Measurements from ENCODE around the gene PIK3R5.
"Not testable (repeated sequence)": the region's sequence is repeated elsewhere in the genome, so short reads cannot be mapped to it uniquely, and the experiment has no call there.

The PIK3R5 gene, protein sequence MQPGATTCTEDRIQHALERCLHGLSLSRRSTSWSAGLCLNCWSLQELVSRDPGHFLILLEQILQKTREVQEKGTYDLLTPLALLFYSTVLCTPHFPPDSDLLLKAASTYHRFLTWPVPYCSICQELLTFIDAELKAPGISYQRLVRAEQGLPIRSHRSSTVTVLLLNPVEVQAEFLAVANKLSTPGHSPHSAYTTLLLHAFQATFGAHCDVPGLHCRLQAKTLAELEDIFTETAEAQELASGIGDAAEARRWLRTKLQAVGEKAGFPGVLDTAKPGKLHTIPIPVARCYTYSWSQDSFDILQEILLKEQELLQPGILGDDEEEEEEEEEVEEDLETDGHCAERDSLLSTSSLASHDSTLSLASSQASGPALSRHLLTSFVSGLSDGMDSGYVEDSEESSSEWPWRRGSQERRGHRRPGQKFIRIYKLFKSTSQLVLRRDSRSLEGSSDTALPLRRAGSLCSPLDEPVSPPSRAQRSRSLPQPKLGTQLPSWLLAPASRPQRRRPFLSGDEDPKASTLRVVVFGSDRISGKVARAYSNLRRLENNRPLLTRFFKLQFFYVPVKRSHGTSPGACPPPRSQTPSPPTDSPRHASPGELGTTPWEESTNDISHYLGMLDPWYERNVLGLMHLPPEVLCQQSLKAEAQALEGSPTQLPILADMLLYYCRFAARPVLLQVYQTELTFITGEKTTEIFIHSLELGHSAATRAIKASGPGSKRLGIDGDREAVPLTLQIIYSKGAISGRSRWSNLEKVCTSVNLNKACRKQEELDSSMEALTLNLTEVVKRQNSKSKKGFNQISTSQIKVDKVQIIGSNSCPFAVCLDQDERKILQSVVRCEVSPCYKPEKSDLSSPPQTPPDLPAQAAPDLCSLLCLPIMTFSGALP

DNA sequence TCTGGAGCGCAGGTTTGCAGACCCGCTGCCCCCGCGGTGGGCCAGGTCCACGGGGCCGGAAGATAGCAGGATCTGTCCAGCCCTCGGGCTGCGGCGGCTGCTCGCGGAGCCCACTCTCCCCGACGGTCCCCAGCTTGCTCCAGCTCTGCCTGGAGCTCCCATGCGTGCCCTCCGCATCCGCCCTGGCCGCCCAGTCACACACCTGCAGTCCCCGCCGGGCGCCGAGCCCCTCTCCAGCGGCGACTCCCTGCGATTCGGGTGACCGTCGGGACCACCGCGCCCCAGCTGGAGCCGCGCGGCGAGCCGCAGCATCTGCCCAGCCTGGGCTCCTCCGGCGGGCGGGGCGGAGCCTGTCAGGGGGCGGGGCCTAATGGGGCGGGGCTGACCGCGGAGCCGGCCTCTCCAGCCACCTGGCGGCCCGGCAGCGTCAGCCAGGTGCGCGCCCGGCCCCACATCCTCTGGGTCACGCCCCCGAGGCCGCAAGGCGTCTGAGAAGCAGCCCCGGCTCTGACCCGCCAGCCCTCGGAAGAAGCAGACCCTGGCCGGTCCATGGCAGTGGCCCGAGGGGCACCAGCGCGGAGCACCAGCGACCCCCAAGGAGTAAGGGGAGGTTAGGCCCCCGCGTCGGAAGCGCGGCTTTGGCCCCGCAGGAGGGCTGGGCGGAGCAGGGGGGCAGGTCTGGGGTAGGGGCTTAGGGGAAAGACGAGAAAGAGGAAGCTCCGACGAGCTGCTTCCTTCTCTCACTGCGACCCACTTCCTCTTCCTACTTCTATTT lies at the start of gene PIK3R5:
Gene PIK3R5, minus strand, starts transcription at position 314 of the 775 bp plus-strand sequence. CDS start 54,213 bp downstream, outside the sequence.
- peak; percentile 77 for DNase-seq (ENCODE audit: low read depth)

DNA sequence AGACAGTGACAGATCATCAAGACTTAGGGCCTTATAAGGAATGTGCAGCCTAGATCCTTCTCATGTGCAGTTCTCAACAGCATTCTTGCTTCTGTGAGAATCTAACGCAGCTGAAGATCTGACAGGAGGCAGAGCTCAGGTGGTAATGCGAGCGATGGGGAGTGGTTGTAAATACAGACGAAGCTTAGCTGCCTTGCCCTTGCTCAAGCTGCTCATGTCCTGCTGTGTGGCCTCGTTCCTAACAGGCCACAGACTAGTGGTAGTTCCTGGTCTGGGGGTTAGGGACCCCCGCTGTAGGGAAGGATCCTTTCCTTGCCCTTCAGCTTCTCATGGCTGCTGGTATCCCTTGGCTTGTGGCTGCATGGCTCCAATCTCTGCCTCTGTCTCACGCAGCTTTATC lies 45.5 kb upstream of the PIK3R5 start:
- DNase-seq (ENCODE audit: low read depth) = no peak

DNA sequence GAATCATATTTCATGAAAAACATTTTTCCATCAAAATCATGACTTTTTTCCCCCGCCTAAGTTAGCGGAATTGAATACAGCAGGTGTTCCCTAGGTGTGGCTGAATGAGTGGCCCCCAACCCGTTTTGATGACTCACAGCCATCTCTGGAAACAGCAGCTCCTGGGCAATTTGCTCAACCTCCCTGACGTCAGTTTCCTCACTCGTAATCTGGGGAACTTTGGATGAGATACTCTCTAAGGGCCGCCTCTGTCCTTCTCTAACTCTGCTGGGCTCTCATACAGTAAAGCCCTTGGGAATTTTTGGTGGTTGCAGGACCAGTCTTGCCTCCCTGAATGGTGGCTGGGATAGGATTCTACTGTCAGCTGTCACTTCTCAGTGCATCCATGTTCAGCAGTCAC lies 44.2 kb upstream of the PIK3R5 start:
- DNase-seq (ENCODE audit: low read depth) = no peak

DNA sequence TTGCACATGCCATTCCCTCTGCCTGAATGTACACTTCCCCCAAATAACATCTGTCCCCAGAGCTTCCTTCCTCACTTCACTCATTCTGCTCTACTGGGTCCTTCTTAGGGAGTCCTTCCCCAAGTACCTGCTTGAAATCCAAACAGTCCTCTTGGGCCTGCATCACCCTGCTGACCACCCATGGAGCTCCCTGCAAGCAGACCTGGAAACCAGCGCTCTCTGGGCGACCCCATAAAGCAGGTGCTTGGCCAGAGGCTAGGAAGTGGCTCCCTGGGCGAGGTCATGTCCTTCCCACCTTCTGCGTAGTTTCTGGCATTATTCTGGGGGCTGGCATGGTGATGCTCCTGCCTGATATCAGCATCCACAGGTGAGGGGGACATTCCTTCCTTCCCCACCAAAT lies 43.6 kb upstream of the PIK3R5 start:
- DNase-seq (ENCODE audit: low read depth) = no peak

DNA sequence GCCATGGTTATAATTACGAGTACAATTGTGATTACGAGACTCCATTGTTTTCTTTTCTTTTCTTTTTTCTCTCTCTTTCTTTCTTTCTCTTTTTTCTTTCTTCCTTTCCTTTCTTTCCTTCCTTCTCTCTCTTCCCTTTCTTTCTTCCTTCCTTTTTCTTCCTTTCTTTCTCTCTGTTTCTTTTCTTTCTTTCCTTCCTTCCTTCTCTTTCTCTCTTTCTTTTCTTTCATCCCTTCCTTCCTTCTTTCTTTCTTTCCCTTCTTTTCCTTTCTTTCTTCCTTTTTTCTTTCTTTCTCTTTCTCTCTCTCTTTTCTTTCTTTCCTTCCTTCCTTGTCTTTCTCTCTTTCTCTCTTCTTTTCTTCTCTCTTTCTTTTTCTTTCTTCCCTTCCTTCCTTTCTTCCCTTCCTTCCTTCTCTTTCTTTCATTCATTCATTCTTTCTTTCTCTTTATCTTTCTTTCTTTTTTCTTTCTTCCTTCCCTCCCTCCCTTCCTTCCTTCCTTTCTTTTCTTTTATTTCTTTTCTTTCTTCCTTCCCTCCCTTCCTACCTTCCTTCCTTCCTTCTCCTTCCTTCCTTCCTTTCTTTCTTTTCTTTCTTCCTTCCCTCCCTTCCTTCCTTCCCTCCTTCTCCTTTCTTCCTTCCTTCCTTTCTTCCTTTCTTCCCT lies 41.7 kb upstream of the PIK3R5 start:
- no peak for DNase-seq (ENCODE audit: low read depth)

DNA sequence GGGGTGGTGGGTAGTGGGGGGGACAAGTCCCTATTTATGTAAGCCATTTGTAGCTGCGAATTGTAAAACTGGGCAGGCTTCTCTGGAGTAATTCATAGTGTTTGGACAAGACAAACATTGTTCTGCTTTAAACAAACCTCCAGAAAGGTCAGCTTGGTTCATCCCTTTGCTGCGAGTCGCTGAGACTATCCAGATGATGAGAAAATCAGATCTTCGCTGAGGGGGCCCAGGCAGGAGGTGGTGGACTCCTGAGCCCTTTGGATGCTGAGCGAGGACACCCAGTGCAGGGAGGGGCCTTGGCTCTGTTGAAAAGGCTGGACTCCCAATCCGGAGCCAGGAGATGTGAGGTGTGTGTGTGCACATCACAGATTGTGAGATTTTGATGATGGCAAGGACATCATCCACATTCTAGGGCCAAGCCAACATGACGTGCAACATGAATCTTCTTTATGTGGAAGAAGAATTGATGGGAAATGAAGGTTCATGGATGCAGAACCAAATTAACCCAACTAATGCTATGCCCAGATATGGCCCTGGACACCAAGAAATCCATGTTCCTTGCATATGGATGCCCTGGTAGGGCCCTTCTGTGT lies 40.8 kb upstream of the PIK3R5 start:
- DNase-seq (ENCODE audit: low read depth) = no peak

DNA sequence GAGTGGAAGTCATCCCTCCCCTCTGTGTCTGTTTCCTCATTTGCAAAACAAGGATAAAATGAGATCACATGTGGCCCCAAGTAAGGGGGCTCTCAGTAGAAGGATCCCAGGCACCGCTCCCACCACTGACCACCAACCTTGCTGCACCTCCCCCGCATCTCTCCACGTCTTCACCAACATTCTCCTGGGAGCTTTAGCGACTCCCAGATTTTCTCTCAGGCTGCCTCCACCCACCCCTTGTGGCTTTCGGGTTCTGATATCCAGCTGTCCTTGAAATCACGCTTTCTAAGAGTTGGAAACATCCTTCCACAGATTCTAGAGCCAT lies 39.4 kb upstream of the PIK3R5 start:
- no peak for DNase-seq (ENCODE audit: low read depth)

DNA sequence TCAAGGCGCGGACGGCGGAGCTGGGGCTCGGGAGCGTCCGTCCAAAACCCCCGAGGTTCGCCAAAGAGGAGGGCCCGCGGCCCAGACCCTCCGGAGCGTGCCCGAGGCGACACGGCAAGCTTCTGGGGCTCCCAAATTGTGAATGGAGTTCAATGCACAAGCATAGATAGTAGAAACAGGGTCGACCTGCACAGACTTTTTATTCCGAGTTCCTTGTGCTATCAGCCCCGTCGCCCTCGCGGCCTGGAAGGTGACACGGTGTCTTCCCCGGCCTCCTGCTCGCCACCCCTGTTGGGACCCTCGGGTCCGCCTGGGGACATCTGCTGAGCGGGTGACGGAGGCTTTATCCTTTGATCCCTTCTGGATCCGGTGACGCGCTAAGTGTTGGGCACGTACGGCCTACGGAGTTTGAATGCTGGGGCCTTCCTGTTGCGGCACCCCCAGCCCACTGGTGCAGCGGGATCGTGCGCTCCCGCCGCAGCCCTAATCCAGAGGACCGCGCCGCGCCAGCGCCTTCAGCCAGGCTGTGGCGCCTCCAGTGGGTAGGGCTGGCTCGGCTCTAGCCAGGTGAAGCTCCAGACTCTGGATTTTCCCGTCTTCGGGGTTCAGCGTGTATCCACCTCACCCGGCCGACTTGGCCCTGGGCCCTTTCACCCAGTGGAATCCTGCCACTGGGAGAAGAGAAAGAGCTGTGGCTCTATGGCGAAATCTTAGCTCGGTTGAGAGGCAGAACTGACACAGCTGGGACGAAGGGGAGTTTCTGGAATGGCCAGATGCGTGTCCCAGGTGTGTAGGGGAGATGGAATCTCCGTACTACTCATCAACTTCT lies 38.8 kb upstream of the PIK3R5 start:
- no peak for DNase-seq (ENCODE audit: low read depth)

DNA sequence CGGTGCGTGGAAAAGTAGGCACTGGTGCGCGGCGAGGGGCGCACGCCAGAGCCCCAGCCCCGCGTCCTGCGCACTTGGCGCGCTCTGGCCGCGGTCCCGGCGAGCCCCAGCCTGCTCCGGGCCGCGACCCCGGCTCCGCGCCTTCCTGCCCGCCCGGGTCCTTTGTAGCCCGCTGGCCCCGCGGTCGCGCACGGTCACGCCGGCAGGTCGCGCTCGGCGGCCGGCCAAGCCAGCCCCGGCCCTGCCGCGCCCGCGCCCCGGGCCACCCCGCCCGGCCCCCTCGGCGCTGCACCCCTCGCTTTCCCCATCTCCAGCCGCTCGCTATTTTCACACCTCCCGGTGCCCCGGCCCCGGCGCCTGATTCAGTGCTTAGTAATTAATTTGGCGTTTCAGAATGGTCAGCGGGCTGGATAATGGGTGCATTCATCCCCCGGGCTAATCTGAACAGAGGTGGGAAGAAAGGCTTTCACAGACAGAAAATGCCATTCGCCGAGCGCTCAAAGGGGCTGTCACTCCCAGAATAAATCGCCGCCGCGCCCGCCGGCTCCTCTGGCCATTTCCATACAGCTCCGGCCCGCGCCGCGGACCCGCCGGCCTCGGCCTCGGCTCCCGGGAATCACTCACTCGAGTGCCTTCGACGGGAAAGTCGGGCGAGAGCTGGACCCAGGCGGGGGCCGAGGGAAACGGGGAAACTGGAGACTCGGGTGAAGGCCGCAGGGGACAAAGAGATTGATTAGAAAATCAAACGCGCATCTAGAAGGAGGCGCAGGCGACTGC lies 38.0 kb upstream of the PIK3R5 start:
- no peak for DNase-seq (ENCODE audit: low read depth)

DNA sequence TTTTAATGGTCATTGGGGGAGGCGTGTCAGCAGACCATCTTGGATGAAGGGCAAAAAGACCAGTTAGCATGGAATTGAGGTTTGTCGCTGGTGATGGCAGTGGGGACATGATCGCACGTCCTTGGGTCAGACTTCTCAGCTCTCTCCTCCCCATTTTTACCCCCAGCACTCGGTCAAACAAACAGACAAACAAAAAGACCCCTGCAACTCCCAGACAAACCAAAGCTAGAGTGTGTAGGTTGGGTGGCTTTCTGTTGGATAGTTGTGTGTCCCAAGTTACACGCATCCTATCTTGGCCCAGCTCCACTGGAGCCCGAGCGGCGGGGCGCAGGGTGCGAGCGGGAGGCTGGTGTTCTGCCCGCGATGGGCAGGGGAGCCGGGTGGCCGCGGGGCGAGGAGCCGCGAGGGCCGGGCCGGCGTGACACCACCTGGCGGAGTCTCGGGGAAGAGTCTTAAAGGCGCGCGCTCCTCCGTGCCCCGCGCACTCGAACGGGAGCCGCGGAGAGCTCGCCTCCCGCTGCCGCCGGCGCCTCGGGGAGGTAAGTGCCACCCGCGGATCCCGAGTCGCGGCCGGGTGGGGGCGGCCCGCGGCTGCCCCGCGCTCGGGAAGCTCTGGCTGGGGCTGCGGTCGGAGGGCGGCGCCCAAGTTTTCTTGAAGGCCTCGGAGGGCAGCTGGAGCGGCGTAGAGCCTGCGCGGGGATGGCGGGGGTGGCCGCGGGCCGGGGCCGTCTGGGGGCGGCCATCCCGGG lies 37.3 kb upstream of the PIK3R5 start:
- no peak for DNase-seq (ENCODE audit: low read depth)

DNA sequence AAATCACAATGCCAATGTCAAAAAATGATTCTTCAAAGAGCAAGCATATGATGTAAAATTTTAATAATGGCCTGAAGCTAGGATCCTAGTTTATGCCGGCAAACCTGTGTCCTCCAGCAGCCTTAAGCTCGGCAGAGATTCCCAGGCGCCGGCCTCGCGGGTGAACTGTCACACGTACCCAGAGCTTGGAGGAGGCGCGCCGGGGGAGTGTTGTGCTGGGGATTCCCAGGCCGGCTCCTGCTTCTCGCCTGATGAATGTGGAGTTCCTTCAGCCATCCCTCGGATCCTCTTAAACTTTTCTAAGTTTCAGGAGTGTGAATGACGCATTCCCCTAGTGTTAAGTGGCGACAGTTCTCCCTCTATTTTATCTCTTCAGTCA lies 36.7 kb upstream of the PIK3R5 start:
- DNase-seq (ENCODE audit: low read depth) = no peak

DNA sequence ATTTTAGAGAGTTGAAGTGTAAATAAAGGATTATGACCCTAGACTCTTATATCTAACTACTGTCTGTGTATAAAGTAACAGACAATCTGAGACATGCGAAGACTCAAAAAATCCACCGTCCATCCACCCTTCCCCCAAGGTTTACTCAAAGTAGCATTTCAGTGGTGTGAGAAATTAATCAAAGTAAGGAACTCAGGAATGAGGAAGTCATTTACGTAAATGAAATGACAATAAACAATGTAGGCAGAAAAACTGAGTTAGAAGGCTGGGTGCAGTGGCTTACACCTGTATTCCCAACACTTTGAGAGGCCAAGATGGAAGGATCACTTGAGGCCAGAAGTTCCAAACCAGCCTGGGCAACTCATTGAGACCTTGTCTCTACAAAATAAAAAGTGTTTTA lies 36.1 kb upstream of the PIK3R5 start:
- no peak for DNase-seq (ENCODE audit: low read depth)

DNA sequence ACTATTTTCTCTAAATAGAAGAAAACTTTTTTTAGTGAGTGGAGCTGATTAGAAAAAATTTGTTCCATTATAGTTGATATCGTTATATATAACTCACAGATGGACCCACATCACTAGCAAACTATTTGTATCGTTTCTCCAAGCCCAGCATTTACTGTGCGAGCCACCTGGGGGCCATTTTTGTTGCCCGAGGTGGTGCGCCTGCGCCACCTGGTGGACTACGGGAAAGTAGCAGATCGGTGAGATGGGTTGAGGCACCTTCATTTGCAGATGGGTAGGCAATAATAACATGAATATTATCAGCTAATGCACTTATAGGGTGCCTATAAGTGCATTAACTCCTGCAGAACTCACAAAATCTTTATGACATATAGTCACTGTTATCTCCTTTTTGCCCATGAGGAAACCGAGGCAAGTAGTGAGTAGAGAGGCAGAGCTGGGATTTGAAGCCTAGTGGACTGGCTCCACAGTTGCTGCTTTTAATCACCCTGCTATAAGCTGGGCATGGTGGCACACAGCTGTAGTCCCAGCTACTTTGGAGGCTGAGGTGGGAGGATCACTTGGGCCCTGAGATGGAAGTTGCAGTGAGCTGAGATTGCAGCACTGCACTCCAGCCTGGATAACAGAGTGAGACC lies 32.6 kb upstream of the PIK3R5 start:
- peak; percentile 66 for DNase-seq (ENCODE audit: low read depth)

DNA sequence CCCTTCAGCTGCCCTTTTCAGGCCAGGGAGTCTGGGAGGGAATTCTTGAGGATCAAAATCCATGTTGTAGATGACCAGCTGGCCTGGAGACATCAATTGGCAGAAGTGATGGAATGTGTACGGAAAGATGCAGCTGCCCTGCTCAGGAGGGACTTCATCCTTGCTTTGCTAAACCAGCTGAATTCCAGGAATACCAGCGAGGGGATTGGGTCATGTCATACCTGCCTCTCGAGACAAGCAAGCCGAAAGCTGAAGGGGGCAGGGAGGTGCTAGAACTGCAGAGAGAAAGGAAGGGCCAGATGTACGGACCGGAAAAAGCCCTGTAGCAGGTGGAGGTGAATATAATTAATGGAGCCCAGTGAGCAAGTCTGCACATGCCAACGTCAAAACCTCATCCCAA lies 30.2 kb upstream of the PIK3R5 start:
- no peak for DNase-seq (ENCODE audit: low read depth)

DNA sequence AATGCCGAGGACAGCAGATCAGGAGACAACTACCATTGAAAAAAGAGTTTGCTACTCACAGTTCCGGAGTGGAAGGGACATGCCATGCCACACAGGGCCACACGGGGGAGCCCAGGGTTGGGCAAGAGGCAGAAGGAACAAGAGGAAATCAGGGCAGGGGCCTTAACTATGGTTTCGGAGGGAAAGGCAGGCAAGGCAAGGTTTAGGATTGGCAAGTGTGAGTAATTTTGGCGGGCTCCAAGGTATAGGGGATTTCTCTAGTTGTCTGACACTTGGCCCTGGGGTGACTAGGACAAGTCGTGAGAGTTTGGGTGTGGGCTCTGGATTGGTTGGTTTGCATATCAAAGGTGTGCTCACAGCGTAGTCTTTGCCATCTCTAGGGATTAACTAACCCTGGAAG lies 28.8 kb upstream of the PIK3R5 start:
- peak; percentile 29 for DNase-seq (ENCODE audit: low read depth)

DNA sequence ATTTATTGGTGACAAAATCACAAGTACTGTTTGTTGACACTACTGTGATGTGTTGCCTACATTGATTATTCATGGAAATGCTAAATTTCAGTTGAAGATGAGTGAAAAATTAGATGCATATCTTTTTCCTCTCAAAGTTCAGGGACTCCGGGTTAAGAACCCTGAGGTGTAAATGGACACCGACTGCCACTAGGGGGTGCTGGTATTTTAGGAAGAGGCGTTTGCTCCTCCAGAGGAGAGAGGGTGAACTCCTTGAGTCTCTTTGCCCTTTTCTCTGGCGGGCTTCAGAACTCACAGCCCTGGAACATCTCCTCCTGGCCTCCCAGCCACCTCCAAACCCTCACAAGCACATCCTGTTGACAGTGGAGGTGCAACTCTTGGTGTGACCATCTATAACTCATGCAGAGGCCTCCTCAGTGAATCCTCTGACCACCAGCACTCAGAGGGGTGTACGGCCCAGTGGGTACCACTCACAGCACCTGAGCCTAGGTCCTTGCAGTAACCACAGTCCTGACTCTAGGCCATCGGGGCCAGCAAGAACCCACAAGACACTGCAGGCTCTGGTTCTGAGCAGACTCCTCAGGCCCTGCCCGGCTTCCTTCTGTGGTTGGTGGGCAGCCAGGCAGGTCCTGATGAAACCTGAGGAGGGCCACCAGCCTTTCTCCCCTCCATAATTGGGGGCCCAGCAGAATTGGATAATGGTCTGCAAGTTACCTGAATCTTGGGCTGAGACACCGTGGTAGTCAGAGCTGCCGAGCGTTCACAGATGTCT lies 26.2 kb upstream of the PIK3R5 start:
- DNase-seq (ENCODE audit: low read depth) = peak; percentile 22

DNA sequence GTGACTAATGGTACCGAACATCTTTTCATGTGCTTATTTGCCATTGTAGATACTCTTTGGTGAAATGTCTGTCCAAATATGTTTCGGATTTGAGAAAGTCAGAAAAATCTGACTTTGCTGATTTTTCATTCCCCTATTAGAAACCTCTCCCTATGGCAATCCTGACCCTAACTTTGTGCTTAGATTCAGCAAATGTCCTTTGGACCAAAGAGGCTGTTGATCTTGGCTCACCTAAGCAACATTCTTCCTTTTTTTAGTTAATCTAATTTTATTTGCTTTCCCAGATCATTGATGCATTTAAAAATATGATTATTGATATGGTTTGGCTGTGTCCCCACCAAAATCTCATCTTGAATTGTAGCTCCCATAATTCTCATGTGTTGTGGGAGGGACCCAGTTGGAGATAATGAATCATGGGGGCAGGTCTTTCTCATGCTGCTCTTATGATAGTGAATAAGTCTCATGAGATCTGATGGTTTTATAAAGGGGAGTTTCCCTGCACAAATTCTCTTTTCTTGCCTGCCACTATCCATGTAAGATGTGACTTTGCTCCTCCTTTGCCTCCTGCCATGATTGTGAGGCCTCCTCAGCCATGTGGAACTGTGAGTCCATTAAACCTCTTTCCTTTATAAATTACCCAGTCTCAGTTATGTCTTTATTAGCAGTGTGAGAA lies 22.9 kb upstream of the PIK3R5 start:
- DNase-seq (ENCODE audit: low read depth) = not testable (repeated sequence)
